ENCODE data around the gene SLFN11.
"Not testable (repeated sequence)": the region's sequence is repeated elsewhere in the genome, so short reads cannot be mapped to it uniquely, and the experiment has no call there.

SLFN11 gene

DNA sequence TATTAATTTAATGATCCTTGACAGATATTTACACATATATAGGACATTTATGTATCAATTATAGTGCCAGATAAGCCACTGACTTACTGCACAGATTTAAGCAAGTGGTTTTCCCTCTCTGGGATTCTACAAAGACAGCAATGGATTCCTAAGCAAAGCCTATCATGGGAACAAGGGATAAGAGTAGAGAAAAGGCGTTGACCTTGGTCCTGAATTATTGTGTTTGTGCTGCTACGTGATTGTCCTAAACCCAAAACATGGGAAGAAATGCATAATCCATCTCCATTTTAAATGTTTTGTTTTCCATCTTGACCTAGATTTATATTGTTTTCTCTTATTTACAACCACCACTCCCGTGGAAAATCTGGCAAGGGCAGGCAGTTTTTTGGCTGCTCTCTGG is 14.0 kb downstream of the SLFN11 start:
- no peak for DNase-seq

DNA sequence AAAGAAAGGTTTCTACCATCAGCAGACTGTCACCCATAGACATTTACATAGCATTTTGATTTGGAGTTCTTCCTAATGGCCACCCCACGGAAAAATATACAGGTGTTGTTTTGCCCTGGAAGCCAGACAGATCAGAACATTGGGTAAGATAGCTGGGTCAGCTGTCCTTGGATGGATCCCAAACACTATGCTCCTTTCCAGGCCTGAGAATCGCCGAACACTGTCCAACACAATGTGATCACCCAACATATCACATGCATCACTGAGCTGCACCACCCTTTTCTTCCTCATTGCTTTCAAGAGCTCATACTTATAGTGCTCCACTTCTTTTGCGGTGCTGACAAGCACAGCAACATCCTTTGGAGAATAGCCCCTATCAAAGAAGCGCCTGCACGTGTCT is 21.1 kb downstream of the SLFN11 start:
- no peak for DNase-seq

DNA sequence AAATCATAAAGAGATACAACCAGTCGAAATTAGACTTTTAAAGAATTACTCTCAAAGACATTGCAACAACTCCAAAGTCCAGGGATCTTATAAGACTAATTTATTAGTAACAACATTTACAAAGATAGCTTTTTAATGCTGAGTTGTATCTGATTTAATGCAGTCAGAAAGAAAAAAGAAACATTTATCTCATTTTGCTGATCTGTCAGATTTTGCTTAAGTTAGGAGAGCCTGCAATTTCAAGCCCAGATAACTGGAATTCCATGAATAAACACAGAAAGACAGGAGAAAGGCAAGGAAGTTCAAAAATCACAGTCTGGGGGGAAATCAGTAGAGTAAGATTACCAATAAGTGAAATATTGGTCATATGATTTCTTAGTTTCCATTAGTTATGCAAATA is 22.9 kb downstream of the SLFN11 start:
- DNase-seq = no peak

DNA sequence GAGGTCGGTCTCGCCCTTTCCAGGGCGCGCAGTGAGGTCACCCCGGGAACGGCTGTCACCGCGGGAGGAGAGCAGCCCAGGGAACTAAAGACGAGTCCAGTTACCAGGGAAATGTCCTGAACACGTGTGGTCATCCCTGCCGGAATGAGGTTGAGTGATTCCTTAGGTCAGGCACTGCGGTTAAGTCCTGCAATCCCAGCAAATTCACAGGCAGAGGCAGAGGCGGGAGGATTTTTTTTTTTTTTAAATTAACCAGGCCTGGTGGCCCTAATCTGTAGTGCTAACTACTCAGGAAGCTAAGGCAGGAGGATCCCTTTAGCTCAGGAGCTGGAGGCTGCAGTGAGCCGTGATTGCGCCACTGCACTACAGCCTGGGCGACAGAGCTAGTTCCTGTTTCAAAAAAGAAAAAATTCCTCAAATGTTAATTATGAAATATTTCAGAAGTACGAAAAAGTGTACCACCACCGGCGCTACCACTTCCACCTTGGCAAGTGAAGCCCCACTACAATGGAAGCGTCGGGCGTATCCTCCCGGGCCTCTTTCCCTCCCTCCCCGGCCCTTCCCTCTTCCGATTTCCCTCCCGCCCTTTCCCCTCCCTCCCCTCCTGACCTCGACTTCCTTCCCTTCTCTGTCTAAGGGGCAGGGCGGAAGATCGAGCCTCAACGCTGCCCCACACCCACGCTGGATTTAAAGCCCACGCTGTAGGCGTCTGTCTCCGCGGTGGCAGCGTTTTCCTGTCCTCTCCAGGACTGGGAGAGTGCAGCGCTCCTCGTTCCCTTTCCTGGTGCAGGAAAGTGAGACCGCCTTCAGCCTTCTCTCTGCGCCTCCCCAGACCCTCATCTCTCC is 27.3 kb downstream of the SLFN11 start:
- peak; percentile 80 for DNase-seq

DNA sequence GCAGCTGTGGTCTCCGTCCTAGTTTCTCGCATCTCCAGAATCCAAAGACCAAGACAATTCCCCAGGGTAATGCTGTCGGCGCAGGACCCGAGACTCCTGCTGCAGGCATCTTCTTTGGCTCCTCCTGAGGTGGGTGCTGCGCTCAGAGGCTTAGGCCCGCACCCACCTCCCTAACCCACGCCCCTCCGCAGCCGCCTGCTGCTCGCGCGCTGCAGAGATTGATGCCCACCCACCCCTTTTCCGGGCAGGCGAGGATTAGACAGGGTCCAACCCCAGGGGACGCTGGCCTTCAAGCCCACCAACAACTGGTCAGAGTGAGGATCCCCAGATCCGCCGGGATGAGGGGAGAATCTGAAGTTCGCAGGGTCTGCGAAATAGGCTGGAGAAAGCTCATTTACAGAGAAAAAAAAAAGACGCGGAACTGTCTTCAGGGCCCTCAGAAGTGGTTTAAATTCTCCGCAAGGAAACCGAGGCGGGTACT is 27.9 kb downstream of the SLFN11 start:
- no peak for DNase-seq

DNA sequence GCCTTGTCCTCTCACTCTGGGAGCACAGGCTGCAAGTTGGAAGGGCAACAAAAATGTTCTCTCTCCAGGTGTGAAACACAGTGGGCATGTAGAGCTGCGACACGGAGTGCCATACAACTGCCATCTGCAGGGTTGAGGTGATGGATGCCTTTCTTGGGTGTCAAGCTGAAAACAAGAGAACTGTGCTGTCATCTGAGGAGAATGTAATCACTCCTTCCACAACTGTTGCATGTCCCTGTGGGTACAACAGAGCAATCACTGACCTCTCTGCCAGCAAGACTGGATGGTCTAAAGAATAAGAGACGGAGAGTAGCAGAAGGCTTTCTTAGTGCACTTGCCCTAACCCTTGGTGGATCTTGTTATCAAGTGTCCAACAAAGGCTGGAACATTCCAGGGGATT is 29.2 kb downstream of the SLFN11 start:
- DNase-seq = no peak

DNA sequence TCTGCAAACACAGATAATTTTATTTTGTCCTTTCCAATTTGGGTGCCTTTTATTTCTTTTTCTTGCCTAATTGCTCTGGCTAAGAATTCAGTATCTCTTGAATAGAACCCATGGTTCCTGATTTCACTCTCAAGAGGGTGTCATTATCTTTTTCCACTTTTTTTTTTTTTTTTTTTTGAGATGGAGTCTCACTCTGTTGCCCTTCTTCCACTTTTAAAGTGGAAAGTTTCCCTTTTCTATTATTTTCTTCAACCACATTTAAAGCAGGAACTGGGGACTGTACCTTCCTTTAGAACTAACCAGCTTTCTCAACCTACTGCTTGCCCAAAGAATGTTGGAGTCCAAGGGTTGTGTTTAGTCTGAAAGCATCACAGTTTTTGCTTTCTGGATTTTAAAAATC is 31.1 kb downstream of the SLFN11 start:
- DNase-seq = no peak

DNA sequence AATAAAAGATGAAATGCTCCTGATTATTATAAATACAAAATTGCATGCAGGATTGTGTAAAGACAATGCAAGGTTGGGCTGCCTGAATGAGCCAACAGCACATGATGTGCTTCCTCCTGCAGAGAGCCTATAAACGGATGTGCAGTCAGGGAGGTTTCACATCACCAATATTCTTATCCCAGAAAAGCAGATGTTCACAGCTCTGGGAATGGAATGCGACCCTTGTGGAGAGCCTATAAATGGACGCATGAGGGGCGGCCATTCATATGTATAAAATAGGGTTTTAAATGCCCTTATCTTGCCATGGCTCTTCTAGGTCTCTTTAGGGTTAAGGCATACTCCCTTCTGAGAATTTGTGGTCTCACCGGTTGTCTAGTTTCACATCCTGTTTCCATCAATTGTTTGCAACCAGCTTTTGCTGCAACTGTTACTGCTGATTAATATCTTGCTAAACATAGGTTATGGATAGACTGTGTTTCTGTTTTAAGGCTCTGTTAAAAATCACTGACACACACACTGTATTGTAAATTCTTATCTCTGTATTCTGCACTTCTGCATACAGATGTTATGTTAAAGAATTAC is 31.9 kb downstream of the SLFN11 start:
- no peak for DNase-seq

DNA sequence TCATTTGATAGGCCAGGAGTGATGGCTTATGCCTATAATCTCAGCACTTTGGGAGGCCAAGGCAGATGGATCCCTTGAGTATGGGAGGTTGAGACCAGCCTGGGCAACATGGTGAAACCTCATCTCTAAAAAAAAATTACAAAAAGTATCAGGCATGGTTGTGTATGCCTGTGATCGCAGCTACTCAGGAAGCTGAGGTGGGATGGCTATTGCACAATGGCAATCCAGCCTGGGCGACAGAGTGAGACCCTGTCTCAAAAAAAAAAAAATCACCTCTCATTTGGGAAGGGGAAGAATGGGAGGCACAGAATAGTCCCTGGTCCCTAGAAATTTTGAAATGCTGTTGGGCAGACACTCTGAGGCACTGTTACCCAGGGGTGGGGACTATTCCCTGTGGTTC is 35.2 kb downstream of the SLFN11 start:
- no peak for DNase-seq

DNA sequence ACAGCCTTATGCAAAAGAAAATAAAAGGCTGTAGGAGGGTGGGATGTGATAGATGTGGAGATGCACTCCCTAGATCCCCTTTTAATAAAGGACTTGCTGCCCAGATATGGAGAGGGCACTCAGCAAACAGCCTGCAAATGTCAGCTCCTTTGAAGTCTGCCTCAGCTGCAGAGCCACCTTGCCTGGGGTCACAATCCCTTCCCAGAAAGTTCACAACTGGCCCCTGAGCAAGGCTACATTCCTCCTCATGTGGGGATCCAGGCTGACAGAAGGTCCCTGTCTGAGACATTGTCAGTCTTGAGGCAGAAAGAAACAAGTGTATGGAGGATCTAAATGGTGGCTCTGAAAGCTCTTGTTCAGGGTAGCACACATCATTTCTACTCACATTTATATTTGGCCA is 36.1 kb downstream of the SLFN11 start:
- no peak for DNase-seq

DNA sequence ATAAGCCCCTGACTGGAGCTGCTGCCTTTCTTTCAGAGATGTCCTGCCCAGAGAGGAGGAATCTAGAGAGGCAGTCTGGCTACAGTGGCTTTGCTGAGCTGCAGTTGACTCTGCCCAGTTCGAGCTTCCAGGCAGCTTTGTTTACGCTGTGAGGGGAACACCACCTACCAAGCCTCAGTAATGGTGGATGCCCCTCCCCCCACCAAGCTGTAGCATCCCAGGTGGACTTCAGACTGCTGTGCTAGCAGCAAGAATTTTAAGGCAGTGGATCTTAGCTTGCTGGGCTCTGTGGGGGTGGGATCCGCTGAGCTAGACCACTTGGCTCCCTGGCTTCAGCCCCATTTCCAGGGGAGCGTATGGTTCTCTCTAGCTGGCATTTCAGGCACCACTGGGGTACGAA is 39.8 kb downstream of the SLFN11 start:
- not testable (repeated sequence) for DNase-seq

DNA sequence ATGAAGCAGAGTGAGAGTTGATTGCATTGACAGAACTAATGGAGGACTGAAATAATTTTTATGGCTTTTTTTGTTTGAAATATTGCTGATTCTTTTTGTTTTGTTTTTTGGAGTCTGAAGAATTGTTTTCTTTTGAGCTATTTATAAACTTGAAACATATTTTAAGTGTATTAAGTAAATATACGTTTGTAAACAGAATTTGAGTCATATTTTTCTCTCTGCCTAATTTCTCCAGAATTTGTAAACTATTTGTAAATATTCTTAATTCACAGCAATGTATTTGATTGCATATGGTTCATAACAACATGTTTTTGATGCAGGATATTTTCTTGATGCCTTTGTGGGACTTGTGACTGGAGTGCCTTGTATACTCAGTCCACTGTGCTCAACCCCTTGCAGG is 50.7 kb downstream of the SLFN11 start:
- no peak for DNase-seq

DNA sequence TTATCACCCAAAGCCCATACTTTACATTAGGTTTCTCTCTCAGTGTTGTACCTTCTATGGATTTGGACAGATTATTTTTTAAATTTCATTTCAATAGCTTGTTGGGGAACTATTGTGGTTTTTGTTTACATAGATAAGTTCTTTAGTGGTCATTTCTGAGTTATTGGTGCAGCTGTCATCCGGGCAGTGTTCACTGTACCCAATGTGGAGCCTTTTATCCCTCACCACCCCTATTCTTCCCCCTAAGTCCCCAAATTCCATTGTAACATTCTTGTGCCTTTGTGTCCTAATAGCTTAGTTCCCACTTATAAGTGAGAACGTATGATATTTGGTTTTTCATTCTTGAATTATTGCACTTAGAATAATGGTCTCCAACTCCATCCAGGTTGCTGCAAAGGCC is 57.5 kb downstream of the SLFN11 start:
- no peak for DNase-seq

DNA sequence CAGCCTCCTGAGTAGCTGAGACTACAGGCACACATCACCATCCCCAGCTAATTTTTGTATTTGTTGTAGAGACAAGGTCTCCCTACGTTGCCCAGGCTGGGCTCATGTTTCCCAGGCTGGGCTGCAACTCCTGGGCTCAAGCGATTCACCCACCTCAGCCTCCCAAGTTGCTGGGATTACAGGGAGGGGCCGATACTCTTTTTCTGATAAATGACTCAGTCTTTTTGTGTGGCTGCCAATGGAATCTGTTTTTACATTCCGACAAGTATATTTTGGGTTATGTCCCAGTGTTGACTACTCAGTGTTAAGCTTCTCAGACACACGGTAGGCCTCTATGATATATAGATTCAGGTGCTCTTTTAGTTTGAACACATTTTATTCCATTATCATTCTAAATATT is 58.1 kb downstream of the SLFN11 start:
- DNase-seq = peak; percentile 8

DNA sequence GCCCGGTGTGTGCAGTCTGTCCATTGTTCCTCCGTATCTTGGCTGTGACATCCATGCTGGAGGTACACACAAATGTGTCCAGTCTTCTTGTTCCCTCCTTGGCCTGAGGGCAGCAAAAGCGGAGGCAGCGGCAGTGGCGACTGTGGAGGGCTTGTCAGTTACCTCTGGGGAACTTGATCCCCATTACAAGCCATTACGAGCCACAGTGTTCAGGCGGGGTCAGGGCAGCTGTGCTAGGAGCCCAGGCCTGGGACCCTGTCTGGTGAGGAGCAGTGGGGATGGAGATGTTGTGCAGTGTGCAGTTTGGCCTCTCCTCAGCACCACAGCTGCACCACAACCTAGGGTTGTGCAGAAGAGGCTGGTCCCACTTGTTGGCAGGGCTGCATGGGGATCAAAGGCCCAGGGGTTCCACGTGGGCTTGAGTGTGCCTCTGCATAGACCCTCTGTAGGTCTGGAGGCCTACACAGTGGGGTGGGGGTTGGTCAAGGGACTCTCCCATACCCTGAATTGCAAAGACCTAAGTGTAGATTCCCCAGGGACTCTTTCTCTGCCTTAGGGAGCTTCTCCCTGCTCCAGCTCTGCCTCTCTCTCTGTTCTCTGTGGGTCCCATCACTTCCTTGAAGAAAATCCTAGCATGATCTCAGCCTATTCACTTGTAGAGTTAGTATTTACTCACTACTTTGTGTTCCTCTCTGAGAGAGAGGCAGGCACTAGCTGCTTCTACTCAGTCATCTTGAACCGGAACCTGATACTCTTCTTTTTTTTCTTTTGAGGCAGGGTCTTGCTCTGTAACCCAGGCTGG is 58.8 kb downstream of the SLFN11 start:
- DNase-seq = peak; percentile 1

DNA sequence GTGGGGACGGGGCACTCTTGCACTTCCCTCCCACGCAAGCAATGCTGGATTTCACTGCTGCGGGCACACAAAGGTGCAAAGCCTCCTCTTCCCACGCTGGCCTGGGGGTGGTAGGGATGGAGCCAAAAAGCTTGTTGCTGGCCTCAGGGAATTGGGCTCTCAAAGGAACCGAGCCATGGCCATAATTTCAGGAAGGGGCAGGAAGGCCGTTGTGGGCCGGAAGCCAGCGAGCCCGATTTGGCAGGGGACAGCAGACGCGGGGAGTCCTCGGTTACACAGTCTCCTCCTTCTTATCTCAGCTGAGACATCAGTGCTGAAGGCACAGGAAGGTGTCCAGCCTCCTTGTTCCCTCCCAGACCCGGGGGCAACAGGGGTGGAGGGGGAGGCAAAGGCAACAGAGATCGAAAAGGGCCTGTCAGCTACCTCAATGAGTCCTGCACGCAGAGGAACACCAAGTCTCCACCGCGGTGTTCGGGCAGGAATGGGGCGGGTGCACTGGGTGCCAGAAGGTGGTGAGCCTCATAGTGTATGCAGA is 59.5 kb downstream of the SLFN11 start:
- peak; percentile 25 for DNase-seq

DNA sequence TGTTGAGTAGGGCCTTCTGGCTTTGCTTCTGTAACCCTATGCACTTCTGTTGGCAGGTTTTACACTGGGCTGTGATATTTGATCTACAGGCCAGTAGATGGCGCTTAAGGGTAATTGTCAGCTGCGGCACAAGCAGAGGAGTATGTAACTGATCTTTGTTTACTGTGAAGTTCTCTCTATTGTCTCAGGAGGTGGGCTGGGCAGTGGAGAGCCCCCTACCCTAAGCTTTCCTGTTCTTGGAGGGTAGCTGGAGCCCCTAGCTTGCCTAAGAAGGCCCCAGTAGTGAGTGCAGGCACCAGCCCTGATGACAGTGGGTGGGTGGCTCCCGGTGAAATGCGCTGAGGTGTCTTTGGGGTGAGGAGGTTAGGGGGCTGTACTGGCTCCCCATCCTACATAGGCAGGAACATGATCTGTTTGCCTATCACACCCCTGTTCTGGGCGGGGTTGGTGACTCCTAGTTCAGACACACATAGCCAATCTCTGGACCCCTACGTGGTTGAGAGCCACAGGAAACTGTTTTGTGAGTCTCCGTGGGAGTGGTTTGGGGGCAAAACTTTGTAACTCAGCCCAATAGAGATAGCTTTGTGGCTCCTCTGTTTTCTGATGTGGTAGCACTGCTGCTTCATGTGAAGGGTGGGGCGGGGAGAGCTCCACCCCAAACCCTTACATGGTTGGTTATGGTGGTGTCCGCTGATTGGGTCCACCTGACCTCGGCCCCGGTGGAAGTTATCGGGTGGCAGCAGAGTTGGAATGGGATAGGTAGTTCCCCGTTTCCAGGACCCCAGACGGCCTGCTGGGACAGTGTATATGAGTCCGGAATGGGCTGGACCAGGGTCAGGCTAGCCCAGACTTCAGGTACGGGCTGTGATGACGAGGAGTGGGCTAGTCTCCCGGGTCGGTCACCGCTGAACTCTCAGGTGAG is 60.4 kb downstream of the SLFN11 start:
- peak; percentile 90 for DNase-seq

DNA sequence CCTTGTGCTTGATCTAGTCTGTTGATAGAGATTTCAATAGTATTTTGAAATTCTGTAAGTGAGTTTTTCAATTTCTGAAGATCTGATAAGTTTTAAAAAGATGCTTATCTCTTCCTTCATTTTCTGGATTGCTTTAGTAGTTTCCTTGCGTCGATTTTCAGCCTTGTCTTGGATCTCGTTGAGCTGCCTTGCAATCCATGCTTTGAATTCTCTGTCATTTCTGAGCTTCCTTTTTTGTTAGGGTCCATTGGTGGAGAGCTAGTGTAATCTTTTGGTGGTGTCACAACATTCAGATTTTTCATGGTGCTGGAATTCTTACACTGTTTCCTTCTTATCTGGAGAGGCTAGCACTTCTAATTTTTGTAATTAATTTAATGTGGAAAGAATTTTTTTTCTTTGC is 61.1 kb downstream of the SLFN11 start:
- peak; percentile 13 for DNase-seq

DNA sequence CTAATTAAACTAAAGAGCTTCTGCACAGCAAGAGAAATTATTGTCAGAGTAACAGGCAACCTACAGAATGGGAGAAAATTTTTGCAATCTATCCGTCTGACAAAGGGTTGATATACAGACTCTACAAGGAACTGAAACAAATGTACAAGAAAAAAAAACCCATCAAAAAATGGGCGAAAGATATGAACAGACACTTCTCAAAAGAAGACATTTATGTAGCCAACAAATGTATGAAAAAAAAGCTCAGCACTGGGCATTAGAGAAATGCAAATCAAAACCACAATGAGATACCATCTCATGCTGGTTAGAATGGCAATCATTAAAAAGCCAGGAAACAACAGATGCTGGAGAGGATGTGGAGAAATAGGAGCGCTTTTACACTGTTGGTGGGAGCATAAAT is 64.1 kb downstream of the SLFN11 start:
- not testable (repeated sequence) for DNase-seq
